Liver (tissue), 9 donors: ENCODE measurements around the gene TBX15. TPM values are rescaled to one million over a fixed set of nuclear protein-coding genes. Genes with fewer than 3 reads are reported as not detected.

ENCODE experiments used
- DNase-seq: peaks from one replicate; pipeline ENCODE4 v3.0.0-alpha.2; 2017; ENCODE audit warnings: low spot score
- H3K27ac ChIP-seq, 2 donors: one replicate each; pipeline ENCODE4 v1.7.0; 2013; ENCODE audit warnings: inconsistent platforms in 2 of 2, low read length in 2 of 2, control low read depth in 1 of 2, low read depth in 1 of 2, mild to moderate bottlenecking in 1 of 2
- H3K27me3 ChIP-seq, 4 donors: one replicate each; pipeline versions ENCODE4 v1.6.1 to v1.7.0; 2013; ENCODE audit warnings: low read length in 3 of 4, inconsistent platforms in 1 of 4, mild to moderate bottlenecking in 1 of 4, moderate library complexity in 1 of 4; ENCODE audit not compliant: control insufficient read depth in 4 of 4, insufficient read depth in 4 of 4
- H3K36me3 ChIP-seq, 4 donors: one replicate each; pipeline versions ENCODE4 v1.6.1 to v1.7.0; 2013; ENCODE audit warnings: low read length in 3 of 4, mild to moderate bottlenecking in 3 of 4, low read depth in 1 of 4, moderate library complexity in 1 of 4; ENCODE audit not compliant: control insufficient read depth in 4 of 4, insufficient read depth in 3 of 4
- H3K4me1 ChIP-seq, 4 donors: one replicate each; pipeline versions ENCODE4 v1.6.1 to v1.7.0; 2013; ENCODE audit warnings: low read length in 3 of 4, mild to moderate bottlenecking in 3 of 4, moderate library complexity in 1 of 4; ENCODE audit not compliant: control insufficient read depth in 4 of 4, insufficient read depth in 4 of 4
- H3K4me3 ChIP-seq, 3 donors: one replicate each; pipeline versions ENCODE4 v1.6.1 to v1.7.0; 2013; ENCODE audit warnings: low read length in 3 of 3, control low read depth in 1 of 3, low read depth in 1 of 3, mild to moderate bottlenecking in 1 of 3
- H3K9ac ChIP-seq, 2 donors: one replicate each; pipeline ENCODE4 v1.7.0; 2013; ENCODE audit warnings: low read length in 2 of 2, mild to moderate bottlenecking in 2 of 2, moderate library complexity in 2 of 2, control low read depth in 1 of 2, low read depth in 1 of 2
- H3K9me3 ChIP-seq, 4 donors: one replicate each; pipeline versions ENCODE4 v1.6.1 to v1.7.0; 2013; ENCODE audit warnings: low read length in 3 of 4; ENCODE audit not compliant: control insufficient read depth in 4 of 4
- EGR1 ChIP-seq, 2 donors: IDR thresholded peaks; 2 replicates each; pipeline ENCODE4 v1.6.1; 2016 to 2018; ENCODE audit warnings: antibody characterized with exemption in 2 of 2, low read depth in 2 of 2
- FOXA1 ChIP-seq: IDR thresholded peaks from 2 replicates; pipeline ENCODE4 v1.6.1; 2016; ENCODE audit warnings: antibody characterized with exemption
- GABPA ChIP-seq, 2 donors: IDR thresholded peaks in 1 of 2; conservative IDR thresholded peaks in 1 of 2; 2 replicates each; pipeline ENCODE4 v1.6.1; 2016; ENCODE audit warnings: antibody characterized with exemption in 2 of 2, mild to moderate bottlenecking in 1 of 2, moderate library complexity in 1 of 2
- HNF4G ChIP-seq: IDR thresholded peaks from 2 replicates; pipeline ENCODE4 v1.6.1; 2016; ENCODE audit warnings: antibody characterized with exemption
- JUND ChIP-seq, 2 donors: IDR thresholded peaks; 2 replicates each; pipeline ENCODE4 v1.6.1; 2016; ENCODE audit warnings: antibody characterized with exemption in 2 of 2
- NR2F2 ChIP-seq: IDR thresholded peaks from 2 replicates; pipeline ENCODE4 v1.6.1; 2016; ENCODE audit warnings: antibody characterized with exemption
- RAD21 ChIP-seq, 2 donors: IDR thresholded peaks; 2 replicates each; pipeline ENCODE4 v1.6.1; 2016; ENCODE audit warnings: antibody characterized with exemption in 2 of 2, mild to moderate bottlenecking in 2 of 2
- RXRA ChIP-seq, 2 donors: IDR thresholded peaks; 2 replicates each; pipeline ENCODE4 v1.6.1; 2017 to 2018; ENCODE audit warnings: antibody characterized with exemption in 2 of 2, mild to moderate bottlenecking in 1 of 2
- SP1 ChIP-seq: IDR thresholded peaks from 2 replicates; pipeline ENCODE4 v1.6.1; 2018; ENCODE audit warnings: antibody characterized with exemption, mild to moderate bottlenecking
- TAF1 ChIP-seq: conservative IDR thresholded peaks from 2 replicates; pipeline ENCODE4 v1.6.1; 2016; ENCODE audit warnings: antibody characterized with exemption, mild to moderate bottlenecking
- YY1 ChIP-seq: IDR thresholded peaks from 2 replicates; pipeline ENCODE4 v1.6.1; 2016; ENCODE audit warnings: antibody characterized with exemption, mild to moderate bottlenecking
- WGBS: extraction: QIAGEN DNeasy Blood & Tissue Kit; methylation state at CpG from one replicate; pipeline ENCODE4 v1.1.7; 2013; 5-methylcytosine and 5-hydroxymethylcytosine counted together
- polyA plus RNA-seq, 2 donors: library from polyadenylated mRNA; stranded (reverse) in 1 of 2; unstranded in 1 of 2; fragments of 200-250 nt in 1 of 2; fragments of >200 nt in 1 of 2; fragmentation: Nextera tagmentation in 1 of 2; extraction: Ambion mirVana in 1 of 2; gene quantifications; one replicate each; pipeline versions ENCODE4 v1.2.1 to v1.2.3, GENCODE V29; 2013 to 2015
- total RNA-seq, 2 donors: library from RNA; depleted of rRNA; stranded (reverse); fragments of >200 nt; gene quantifications; one replicate each; pipeline ENCODE4 v1.2.3, GENCODE V29; 2014
- TF ChIP-seq, protein P1 (sequence below): IDR thresholded peaks from 2 replicates; pipeline ENCODE4 v1.6.1; 2016; ENCODE audit warnings: antibody characterized with exemption
- TF ChIP-seq, protein P2 (sequence below): IDR thresholded peaks from 2 replicates; pipeline ENCODE4 v1.6.1; 2016; ENCODE audit warnings: antibody characterized with exemption
- TF ChIP-seq, protein P3 (sequence below): IDR thresholded peaks from 2 replicates; pipeline ENCODE4 v1.6.1; 2016; ENCODE audit warnings: antibody characterized with exemption, mild to moderate bottlenecking
- TF ChIP-seq, protein P4 (sequence below): fragments of 150-350 bp; IDR thresholded peaks from 2 replicates; pipeline ENCODE4 v1.5.1; 2017; ENCODE audit warnings: improper control_type of control experiment, low read depth, low read length; ENCODE audit not compliant: missing input control
- TF ChIP-seq, protein P5 (sequence below): IDR thresholded peaks from 2 replicates; pipeline ENCODE4 v1.6.1; 2016; ENCODE audit warnings: antibody characterized with exemption
- donor health status: healthy.
- donor health status: healthy.
- donor health status: healthy.
- donor health status: healthy.
- donor health status: healthy.

Gene TBX15
- total and polyA plus RNA-seq, 4 donors = 0.09 to 15.5 (median 3.5) TPM

DNA sequence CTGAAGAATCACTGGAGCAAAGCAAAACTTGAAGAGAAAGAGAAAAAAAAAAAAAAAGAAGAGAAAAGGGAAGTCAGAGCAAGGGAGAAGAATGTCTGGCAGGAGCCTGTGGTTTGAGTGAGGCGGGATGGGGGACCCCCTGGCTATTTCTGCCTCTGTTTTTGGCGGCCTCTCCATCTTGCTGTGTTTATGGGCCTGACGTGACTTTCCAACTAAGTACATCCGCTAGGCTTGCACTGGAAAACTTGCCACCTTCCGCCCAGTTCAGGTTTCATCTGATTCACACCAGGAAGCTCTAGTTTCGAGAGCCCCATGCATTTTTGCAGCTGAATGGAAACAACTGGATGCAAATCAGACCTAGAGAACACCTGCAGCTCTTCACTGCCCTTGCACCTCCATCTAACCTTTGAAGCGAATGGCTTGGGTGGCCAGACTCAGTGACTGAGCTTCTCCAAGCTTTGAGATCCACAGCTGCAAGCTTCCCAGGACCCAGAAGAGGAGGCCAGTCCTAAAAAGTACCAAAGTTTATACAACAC is 28.0 kb downstream of the TBX15 start:
- no peak overlapping the region for H3K4me3 ChIP-seq
- no peak for DNase-seq
- TF ChIP-seq RAD21 (IDR thresholded peaks at IDR 0.05) (no peak), SP1 (no peak), GABPA (IDR thresholded peaks at IDR 0.05 in 1 of 2, conservative IDR thresholded peaks at IDR 0.05 in 1 of 2) (no peak), NR2F2 (no peak), TAF1 (no peak)
- TF ChIP-seq, protein P1, sequence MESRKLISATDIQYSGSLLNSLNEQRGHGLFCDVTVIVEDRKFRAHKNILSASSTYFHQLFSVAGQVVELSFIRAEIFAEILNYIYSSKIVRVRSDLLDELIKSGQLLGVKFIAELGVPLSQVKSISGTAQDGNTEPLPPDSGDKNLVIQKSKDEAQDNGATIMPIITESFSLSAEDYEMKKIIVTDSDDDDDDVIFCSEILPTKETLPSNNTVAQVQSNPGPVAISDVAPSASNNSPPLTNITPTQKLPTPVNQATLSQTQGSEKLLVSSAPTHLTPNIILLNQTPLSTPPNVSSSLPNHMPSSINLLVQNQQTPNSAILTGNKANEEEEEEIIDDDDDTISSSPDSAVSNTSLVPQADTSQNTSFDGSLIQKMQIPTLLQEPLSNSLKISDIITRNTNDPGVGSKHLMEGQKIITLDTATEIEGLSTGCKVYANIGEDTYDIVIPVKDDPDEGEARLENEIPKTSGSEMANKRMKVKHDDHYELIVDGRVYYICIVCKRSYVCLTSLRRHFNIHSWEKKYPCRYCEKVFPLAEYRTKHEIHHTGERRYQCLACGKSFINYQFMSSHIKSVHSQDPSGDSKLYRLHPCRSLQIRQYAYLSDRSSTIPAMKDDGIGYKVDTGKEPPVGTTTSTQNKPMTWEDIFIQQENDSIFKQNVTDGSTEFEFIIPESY = no peak
- TF ChIP-seq, protein P2, sequence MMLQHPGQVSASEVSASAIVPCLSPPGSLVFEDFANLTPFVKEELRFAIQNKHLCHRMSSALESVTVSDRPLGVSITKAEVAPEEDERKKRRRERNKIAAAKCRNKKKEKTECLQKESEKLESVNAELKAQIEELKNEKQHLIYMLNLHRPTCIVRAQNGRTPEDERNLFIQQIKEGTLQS = no peak
- TF ChIP-seq, protein P3, sequence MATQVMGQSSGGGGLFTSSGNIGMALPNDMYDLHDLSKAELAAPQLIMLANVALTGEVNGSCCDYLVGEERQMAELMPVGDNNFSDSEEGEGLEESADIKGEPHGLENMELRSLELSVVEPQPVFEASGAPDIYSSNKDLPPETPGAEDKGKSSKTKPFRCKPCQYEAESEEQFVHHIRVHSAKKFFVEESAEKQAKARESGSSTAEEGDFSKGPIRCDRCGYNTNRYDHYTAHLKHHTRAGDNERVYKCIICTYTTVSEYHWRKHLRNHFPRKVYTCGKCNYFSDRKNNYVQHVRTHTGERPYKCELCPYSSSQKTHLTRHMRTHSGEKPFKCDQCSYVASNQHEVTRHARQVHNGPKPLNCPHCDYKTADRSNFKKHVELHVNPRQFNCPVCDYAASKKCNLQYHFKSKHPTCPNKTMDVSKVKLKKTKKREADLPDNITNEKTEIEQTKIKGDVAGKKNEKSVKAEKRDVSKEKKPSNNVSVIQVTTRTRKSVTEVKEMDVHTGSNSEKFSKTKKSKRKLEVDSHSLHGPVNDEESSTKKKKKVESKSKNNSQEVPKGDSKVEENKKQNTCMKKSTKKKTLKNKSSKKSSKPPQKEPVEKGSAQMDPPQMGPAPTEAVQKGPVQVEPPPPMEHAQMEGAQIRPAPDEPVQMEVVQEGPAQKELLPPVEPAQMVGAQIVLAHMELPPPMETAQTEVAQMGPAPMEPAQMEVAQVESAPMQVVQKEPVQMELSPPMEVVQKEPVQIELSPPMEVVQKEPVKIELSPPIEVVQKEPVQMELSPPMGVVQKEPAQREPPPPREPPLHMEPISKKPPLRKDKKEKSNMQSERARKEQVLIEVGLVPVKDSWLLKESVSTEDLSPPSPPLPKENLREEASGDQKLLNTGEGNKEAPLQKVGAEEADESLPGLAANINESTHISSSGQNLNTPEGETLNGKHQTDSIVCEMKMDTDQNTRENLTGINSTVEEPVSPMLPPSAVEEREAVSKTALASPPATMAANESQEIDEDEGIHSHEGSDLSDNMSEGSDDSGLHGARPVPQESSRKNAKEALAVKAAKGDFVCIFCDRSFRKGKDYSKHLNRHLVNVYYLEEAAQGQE = no peak
- no peaks in the 10 kb centered on the region for H3K9me3 ChIP-seq
- no peaks in the 10 kb centered on the region for H3K27me3 ChIP-seq
- no peaks in the 10 kb centered on the region for H3K36me3 ChIP-seq
- H3K4me1 ChIP-seq = peaks cover 14 to 49% (median 37%) of the 10 kb centered on the region in 4 donors
- H3K9ac ChIP-seq = peak overlapping the region in 1 of 2 donors; percentile 6
- peak overlapping the region; percentile 85 to 91 for H3K27ac ChIP-seq
- 45% methylated on average over 7 of the region's 7 CpGs for WGBS

DNA sequence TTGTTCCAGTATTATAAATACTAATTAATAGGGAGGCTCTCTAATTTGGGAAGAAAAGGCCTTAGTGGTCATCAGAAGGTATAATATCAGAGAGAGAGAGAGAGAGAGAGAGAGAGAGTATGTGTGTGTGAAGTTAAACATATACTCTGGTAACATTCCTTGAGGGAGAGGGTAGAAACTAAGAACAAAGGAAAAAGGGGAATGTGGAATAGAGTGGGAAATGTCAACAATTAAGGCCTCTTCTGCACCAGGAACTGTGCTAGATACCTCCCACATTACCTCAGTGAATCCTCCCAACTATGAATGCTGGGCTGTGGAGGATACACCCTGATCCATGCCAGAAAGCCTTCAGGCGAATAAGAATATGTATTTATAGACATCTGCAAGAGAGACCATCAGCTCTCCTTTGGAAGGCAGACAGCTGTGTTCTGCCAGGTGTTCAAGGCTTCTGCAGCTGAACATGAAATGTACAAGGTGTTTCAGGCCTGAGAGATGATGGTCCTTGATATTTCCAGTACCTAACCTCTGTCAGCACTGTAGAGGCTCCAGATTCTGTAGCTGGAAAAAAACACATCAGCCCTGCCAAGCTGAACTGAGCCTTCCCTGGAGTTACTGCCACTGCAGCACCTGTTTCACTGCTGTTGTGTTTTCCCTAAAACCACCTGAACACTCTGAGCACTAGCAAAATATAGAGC is 29.1 kb downstream of the TBX15 start:
- Histone ChIP-seq H3K4me3 (no peak overlapping the region), H3K9ac (no peak overlapping the region), H3K4me1 (peaks cover 10 to 39% (median 28%) of the 10 kb centered on the region in 4 donors), H3K36me3 (no peaks in the 10 kb centered on the region), H3K9me3 (no peaks in the 10 kb centered on the region), H3K27me3 (no peaks in the 10 kb centered on the region), H3K27ac (peak overlapping the region; percentile 85 to 91)
- no peak for DNase-seq
- 91% methylated on average over 1 of the region's 1 CpG for WGBS
- TF ChIP-seq GABPA (IDR thresholded peaks at IDR 0.05 in 1 of 2, conservative IDR thresholded peaks at IDR 0.05 in 1 of 2) = no peak
- TF ChIP-seq RXRA (IDR thresholded peaks at IDR 0.05) = no peak
- no peak for TF ChIP-seq HNF4G
- TF ChIP-seq, protein P4, sequence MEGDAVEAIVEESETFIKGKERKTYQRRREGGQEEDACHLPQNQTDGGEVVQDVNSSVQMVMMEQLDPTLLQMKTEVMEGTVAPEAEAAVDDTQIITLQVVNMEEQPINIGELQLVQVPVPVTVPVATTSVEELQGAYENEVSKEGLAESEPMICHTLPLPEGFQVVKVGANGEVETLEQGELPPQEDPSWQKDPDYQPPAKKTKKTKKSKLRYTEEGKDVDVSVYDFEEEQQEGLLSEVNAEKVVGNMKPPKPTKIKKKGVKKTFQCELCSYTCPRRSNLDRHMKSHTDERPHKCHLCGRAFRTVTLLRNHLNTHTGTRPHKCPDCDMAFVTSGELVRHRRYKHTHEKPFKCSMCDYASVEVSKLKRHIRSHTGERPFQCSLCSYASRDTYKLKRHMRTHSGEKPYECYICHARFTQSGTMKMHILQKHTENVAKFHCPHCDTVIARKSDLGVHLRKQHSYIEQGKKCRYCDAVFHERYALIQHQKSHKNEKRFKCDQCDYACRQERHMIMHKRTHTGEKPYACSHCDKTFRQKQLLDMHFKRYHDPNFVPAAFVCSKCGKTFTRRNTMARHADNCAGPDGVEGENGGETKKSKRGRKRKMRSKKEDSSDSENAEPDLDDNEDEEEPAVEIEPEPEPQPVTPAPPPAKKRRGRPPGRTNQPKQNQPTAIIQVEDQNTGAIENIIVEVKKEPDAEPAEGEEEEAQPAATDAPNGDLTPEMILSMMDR = no peak
- no peak for TF ChIP-seq JUND (IDR thresholded peaks at IDR 0.05)
- TF ChIP-seq, protein P1 = no peak
- no peak for TF ChIP-seq YY1
- TF ChIP-seq, protein P2 = no peak
- TF ChIP-seq, protein P5, sequence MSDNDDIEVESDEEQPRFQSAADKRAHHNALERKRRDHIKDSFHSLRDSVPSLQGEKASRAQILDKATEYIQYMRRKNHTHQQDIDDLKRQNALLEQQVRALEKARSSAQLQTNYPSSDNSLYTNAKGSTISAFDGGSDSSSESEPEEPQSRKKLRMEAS = no peak
- no peak for TF ChIP-seq FOXA1
- no peak for TF ChIP-seq EGR1 (IDR thresholded peaks at IDR 0.05; ENCODE audit: low read depth in 2 of 2)
- TF ChIP-seq NR2F2 = no peak
- no peak for TF ChIP-seq RAD21 (IDR thresholded peaks at IDR 0.05)
- TF ChIP-seq, protein P3 = no peak
